Measurements from ENCODE around the gene ACP3. TPM values are rescaled to one million over a fixed set of nuclear protein-coding genes. Genes with fewer than 3 reads are reported as not detected.

Gene ACP3
- polyA plus RNA-seq, 2 donors = 22.5 to 48.4 TPM

Other genes starting within 250 kb of the ACP3 start
- gene DNAJC13, start 100.1 kb downstream of the ACP3 start, polyA plus RNA-seq = 1 to 10 TPM; 5.9 to 7.4 TPM

Data from esophagus (tissue), 2 donors.